SK-N-SH (cell line): Measurements from ENCODE around the gene SMAD2.

Experiments
- ELF1 ChIP-seq: IDR thresholded peaks from 2 replicates; pipeline ENCODE4 v1.4.0; 2012
- EZH2phosphoT487 ChIP-seq: fragments of 200-600 bp; sonication (generic); IDR thresholded peaks from 2 replicates; pipeline ENCODE4 v1.6.1; 2017; ENCODE audit warnings: low read depth, mixed run types, mild to moderate bottlenecking, antibody characterized with exemption, moderate library complexity, borderline replicate concordance
- RAD21 ChIP-seq: IDR thresholded peaks from 2 replicates; pipeline ENCODE4 v1.6.1; 2012; ENCODE audit warnings: mild to moderate bottlenecking, low read length
- YY1 ChIP-seq: IDR thresholded peaks from 2 replicates; pipeline ENCODE4 v1.4.0; 2012; ENCODE audit warnings: low read depth, mild to moderate bottlenecking
- TF ChIP-seq, protein P1 (sequence below): IDR thresholded peaks from 2 replicates; pipeline ENCODE4 v1.4.0; 2012; ENCODE audit warnings: low read depth, borderline replicate concordance
- TF ChIP-seq, protein P2 (sequence below): fragments of 200-600 bp; sonication (generic); IDR thresholded peaks from 2 replicates; pipeline ENCODE4 v1.6.1; 2017; ENCODE audit warnings: antibody characterized with exemption, mild to moderate bottlenecking, moderate library complexity

DNA sequence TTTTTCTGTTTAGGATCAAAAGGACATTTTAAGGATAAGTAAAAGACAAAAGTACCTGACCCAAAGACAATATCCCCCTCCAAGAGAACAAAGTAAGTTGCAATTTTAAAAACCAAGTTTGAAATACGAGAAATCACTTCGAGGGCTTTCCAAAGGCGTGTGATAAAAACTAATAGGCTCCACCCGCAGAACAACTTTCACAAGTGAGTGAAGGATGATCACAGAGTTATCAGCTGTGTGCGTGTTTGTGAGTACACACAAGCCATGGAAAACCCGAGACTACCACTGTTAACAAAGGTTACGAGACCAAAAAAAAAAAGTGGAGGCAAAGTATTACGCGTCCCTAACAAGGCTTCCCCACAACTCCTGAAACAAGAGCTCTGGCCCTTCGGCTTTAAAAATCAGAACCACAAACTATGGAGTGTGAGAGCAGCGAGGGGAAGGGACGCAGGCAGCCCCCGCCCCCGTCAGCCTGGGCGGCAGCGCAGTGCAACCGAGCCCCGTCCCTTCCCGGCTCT is 719 bp downstream of the SMAD2 start:
- TF ChIP-seq ELF1: no peak
- TF ChIP-seq, protein P1, sequence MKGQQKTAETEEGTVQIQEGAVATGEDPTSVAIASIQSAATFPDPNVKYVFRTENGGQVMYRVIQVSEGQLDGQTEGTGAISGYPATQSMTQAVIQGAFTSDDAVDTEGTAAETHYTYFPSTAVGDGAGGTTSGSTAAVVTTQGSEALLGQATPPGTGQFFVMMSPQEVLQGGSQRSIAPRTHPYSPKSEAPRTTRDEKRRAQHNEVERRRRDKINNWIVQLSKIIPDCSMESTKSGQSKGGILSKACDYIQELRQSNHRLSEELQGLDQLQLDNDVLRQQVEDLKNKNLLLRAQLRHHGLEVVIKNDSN: no peak
- TF ChIP-seq, protein P2, sequence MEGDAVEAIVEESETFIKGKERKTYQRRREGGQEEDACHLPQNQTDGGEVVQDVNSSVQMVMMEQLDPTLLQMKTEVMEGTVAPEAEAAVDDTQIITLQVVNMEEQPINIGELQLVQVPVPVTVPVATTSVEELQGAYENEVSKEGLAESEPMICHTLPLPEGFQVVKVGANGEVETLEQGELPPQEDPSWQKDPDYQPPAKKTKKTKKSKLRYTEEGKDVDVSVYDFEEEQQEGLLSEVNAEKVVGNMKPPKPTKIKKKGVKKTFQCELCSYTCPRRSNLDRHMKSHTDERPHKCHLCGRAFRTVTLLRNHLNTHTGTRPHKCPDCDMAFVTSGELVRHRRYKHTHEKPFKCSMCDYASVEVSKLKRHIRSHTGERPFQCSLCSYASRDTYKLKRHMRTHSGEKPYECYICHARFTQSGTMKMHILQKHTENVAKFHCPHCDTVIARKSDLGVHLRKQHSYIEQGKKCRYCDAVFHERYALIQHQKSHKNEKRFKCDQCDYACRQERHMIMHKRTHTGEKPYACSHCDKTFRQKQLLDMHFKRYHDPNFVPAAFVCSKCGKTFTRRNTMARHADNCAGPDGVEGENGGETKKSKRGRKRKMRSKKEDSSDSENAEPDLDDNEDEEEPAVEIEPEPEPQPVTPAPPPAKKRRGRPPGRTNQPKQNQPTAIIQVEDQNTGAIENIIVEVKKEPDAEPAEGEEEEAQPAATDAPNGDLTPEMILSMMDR: no peak
- TF ChIP-seq RAD21: no peak
- no peak for TF ChIP-seq YY1
- no peak for TF ChIP-seq EZH2phosphoT487
